GM12873 (cell line): ENCODE results near the gene DENND4C.

Source experiments
- TF ChIP-seq, protein P1 (sequence below): IDR thresholded peaks from 2 replicates; pipeline ENCODE4 v1.5.1; 2012; ENCODE audit warnings: low read depth, mild to moderate bottlenecking, moderate library complexity, low read length, control low read depth; ENCODE audit not compliant: insufficient read depth; ENCODE audit errors: missing control alignments

The DENND4C gene

GRCh38 chr9:19379283-19379682 is 148.8 kb downstream of the DENND4C start:
- TF ChIP-seq, protein P1, sequence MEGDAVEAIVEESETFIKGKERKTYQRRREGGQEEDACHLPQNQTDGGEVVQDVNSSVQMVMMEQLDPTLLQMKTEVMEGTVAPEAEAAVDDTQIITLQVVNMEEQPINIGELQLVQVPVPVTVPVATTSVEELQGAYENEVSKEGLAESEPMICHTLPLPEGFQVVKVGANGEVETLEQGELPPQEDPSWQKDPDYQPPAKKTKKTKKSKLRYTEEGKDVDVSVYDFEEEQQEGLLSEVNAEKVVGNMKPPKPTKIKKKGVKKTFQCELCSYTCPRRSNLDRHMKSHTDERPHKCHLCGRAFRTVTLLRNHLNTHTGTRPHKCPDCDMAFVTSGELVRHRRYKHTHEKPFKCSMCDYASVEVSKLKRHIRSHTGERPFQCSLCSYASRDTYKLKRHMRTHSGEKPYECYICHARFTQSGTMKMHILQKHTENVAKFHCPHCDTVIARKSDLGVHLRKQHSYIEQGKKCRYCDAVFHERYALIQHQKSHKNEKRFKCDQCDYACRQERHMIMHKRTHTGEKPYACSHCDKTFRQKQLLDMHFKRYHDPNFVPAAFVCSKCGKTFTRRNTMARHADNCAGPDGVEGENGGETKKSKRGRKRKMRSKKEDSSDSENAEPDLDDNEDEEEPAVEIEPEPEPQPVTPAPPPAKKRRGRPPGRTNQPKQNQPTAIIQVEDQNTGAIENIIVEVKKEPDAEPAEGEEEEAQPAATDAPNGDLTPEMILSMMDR = no peak

DNA sequence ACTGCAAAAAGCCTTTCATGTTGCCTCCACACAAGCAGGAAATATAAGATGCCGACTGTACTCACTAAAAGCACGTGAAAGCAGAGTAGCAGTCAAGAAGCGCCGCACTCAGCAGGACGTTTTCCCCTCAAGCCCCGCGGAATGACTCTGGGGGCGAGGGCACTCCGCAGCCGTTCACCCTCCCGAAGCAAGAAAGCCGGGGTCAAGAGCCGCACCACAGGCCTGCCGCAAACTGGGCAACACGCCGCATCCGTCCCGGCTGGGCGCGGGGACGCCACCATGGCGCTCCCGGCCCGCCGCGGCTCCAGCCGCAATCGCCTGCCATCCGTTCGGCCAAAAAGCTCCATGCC is 149.2 kb downstream of the DENND4C start:
- TF ChIP-seq, protein P1 = no peak

- TF ChIP-seq, protein P1 = no peak
Measured at GRCh38 chr9:19380826-19381075, 150.3 kb downstream of the DENND4C start.

DNA sequence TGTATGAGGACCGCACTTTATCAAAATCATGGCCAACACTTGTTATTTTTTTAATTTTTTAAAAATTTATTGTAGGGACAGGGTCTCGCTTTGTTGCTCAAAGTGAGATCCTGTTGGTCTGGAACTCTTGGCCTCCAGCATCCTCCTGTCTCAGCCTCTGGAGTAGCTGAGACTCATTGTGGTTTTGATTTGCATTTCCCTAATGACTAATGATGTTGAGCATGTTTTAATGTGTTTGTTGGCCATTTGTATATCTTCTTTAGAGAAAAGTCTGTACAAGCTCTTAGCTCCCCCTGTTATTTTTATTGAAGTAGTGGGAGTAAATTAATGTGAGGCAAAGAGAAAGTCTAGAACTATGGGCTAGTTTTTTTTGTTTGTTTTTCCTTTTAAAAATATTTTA is 151.2 kb downstream of the DENND4C start:
- TF ChIP-seq, protein P1 = no peak

DNA sequence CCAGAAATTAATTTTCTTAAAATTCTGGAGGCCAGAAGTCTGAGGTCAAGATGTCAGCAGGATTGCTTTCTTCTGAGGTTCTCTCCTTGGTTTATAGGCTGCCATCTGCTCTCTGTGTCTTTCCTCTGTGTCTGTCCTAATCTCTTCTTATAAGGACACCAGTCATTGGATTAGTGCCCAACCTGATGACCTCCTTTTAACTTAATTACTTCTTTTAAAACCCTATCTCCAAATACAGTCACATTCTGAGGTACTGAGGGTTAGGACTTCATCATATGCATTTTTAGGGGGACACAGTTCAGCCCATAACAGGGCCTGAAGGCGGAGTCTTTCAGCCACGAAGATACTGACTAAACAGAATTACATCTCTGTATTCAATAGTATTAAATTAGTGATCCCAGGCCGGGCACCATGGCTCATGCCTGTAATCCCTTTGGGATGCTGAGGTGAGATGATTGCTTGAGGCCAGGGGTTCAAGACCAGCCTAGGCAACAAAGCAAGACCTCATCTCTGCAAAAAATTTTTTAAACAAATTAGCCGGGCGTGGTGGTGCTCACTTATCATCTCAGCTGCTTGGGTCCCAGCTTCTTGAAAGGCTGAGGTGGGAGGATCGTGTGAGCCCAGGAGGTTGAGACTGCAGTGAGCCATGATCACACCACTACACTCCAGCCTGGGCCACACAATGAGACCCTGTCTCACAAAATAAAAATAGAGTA is 155.5 kb downstream of the DENND4C start:
- TF ChIP-seq, protein P1 = no peak

- TF ChIP-seq, protein P1 = no peak
Measured at GRCh38 chr9:19386502-19387044, 156.1 kb downstream of the DENND4C start.

GRCh38 chr9:19387317-19387716 is 156.8 kb downstream of the DENND4C start:
- TF ChIP-seq, protein P1 = no peak

DNA sequence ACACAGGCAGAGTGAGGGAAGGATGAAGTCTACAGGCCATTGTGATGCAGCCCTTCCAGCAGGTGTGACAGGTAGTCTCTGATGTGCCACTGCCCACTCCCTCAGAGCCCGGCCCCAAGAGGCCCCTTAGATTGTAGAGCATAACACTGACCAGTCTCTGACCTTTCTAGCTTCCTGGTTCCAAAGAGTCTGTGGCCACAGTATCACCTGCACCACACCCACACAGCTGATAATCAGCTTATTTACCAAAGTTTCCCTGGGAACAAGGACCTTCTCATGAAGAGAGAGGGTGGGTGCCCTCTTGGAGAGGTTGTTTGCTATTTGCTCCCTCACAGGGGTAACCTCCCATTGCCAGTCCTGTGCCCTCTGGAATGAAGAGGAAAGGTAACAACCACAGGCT is 167.4 kb downstream of the DENND4C start:
- TF ChIP-seq, protein P1 = no peak
